Mesenteric fat pad (tissue), 1 donor: ENCODE measurements around the gene NDFIP2. TPM values are rescaled to one million over a fixed set of nuclear protein-coding genes. Genes with fewer than 3 reads are reported as not detected.
"Not testable (repeated sequence)": the region's sequence is repeated elsewhere in the genome, so short reads cannot be mapped to it uniquely, and the experiment has no call there.

Experiments used
- DNase-seq: peaks from one replicate; pipeline ENCODE4 v3.0.0-alpha.2; 2020; ENCODE audit warnings: low spot score
- total RNA-seq: library from RNA; stranded (reverse); fragmentation: NEBNext Ultra II Directional; extraction: Animal tissue kit (Norgen Biotek cat#: 25700); gene quantifications from one replicate; pipeline ENCODE4 v1.2.1, GENCODE V29; 2021
- donor health status: DM: yes; HTN: yes; CAD: no.

NDFIP2 gene
- total RNA-seq, 1 donor from 2014 or later = 19.1 TPM

GRCh38 chr13:79589603-79590393 is 108.8 kb downstream of the NDFIP2 start:
- DNase-seq = no peak

- no peak for DNase-seq
Measured at GRCh38 chr13:79590394-79590676, 109.4 kb downstream of the NDFIP2 start.

DNA sequence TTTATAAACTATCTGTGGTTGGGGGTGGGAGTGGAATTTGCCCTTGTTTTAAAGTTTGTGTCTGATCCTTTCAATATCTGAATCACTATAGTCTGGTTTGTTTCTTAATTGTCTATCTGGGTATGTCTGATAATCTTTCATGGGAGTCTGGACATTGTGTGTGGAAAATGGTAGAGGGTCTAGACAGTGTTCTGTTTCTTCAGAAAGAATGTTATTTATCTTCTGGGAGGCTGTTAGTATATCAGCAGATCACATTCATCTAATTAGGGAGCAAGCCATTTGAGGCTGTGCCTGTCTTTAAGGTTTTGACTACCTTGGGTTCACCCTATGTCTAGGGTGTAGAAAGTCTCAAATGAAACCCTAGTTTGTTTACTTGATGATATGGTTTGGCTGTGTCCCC is 110.5 kb downstream of the NDFIP2 start:
- no peak for DNase-seq

GRCh38 chr13:79593121-79593520 is 112.2 kb downstream of the NDFIP2 start:
- DNase-seq = no peak

DNA sequence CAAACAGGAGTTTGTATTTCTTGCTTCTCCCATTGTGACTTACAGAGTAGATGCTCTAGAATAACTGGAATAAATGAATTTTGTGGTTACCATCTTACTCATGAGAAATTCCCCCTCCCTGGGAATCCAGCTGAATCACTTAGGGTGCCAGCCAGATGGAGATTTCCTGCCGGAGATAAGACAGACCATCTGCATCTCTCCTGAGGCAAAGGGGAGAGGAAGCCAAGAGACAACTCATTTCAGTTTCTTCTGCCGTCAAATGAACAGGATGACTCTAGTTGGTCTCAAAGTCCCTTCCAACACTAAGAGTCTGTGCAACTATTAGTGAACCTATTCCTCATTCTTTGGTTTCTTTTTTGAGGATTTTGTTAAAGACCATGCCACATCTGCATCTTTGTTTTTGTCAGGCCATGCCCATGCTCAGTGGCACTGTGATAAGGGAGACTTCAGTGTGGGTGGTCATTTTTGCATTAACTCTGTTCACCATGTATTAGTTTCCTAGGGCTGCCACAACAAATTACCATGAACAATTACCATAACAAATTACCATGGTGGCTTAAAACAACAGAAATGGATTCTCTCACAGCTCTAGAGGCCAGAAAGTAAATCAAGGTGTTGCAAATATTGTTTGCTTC is 112.8 kb downstream of the NDFIP2 start:
- no peak for DNase-seq

GRCh38 chr13:79600146-79600545 is 119.2 kb downstream of the NDFIP2 start:
- not testable (repeated sequence) for DNase-seq

DNA sequence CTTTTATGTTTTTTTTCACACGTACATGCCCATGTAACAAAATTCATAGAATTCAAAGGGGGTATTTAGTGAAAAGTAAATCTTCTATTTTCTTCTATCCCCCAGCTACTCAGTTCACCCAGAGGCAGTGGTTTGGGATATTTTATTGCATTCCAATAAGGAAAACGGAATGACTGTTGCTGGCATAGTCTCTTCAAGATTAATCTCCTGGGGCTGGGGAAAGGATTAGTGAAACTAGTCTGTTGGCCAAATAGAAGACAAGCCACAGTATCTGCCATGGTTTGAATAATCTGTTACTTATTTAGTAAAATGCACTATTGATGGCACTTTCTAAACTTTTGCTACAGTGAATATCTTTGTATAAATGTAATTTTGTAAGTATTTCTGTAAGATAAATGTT is 122.0 kb downstream of the NDFIP2 start:
- DNase-seq = no peak

GRCh38 chr13:79604752-79605151 is 123.8 kb downstream of the NDFIP2 start:
- DNase-seq = no peak

Other genes starting within 250 kb of the NDFIP2 start
- gene RBM26, start 74.9 kb upstream of the NDFIP2 start, total RNA-seq = 32.2 TPM